ENCODE results near the gene CHIT1. TPM values are rescaled to one million over a fixed set of nuclear protein-coding genes. Genes with fewer than 3 reads are reported as not detected.

Gene CHIT1
- total RNA-seq, 4 donors from 2014 or later = 0.39 to 0.42 TPM; not detected in 2

Other genes starting within 250 kb of the CHIT1 start
- 10 to 100 TPM; 64.3 to 80.6 (median 74.7) TPM for gene TMEM183A, start 222.3 kb downstream of the CHIT1 start, total RNA-seq
- gene PPFIA4, start 203.2 kb downstream of the CHIT1 start, total RNA-seq = 10 to 100 TPM in 1 of 4 donors, under 1 TPM in 3; under 0.01 to 24.6 (median 0.30) TPM
- gene MYOG, start 143.7 kb downstream of the CHIT1 start, total RNA-seq = not detected
- 1 to 10 TPM in 2 of 4 donors, under 1 TPM in 2; 0.30 to 2.2 (median 0.96) TPM for gene ADORA1, start 101.9 kb downstream of the CHIT1 start, total RNA-seq
- not detected for gene MYBPH, start 53.8 kb downstream of the CHIT1 start, total RNA-seq
- 100 to 1,000 TPM in 1 of 4 donors, 10 to 100 TPM in 1, 1 to 10 TPM in 1, not detected in 1; 5.0 to 150 (median 18.8) TPM for gene CHI3L1, start 43.0 kb downstream of the CHIT1 start, total RNA-seq
- 100 to 1,000 TPM; 153 to 208 (median 177) TPM for gene BTG2, start 75.8 kb upstream of the CHIT1 start, total RNA-seq
- gene FMOD, start 121.4 kb upstream of the CHIT1 start, total RNA-seq = 100 to 1,000 TPM in 2 of 4 donors, 10 to 100 TPM in 2; 73.9 to 203 (median 102) TPM
- gene PRELP, start 246.1 kb upstream of the CHIT1 start, total RNA-seq = 100 to 1,000 TPM; 108 to 291 (median 153) TPM

Measured in tibial nerve (tissue), 4 donors.